Measurements from ENCODE around the gene RFX2. TPM values are rescaled to one million over a fixed set of nuclear protein-coding genes. Genes with fewer than 3 reads are reported as not detected.

The RFX2 gene
- polyA plus RNA-seq, 2 of the 4 experiments (the other 2 are of a cell fraction) = 3.7 to 3.9 TPM

- Histone ChIP-seq H3K9me3 (no peaks in the 10 kb centered on the region), H3K4me1 (peaks cover 10% of the 10 kb centered on the region; the same call in 2 of the 3 replicates), H3K4me3 (no peak overlapping the region), H3K27ac (no peak overlapping the region), H3K4me2 (no peak overlapping the region)
- CTCF ChIA-PET = interaction anchor here (2.1 to 3.7 kb wide), 3 partner anchors 10 to 56 kb away, joined by 7 to 47 read pairs (median 17); no protein-coding TSS in a partner anchor
- 95% methylated on average over 9 of the region's 9 CpGs for WGBS (ENCODE audit: missing lambda C conversion rate)
- ATAC-seq (no peak), DNase-seq (ENCODE audit: low read depth in 1 of 2, low spot score in 1 of 2) (no peak), FAIRE-seq (no peak)
- POLR2A ChIA-PET = no interaction called here
- no peak for TF ChIP-seq EHMT2 (IDR thresholded peaks at IDR 0.05; ENCODE audit: low read depth)
- no peak for TF ChIP-seq RNF2 (IDR thresholded peaks at IDR 0.05; ENCODE audit: borderline replicate concordance, low read depth)
- TF ChIP-seq HEYL (CRISPR knock-in tag; IDR thresholded peaks at IDR 0.05) = no peak
- TF ChIP-seq CBX8 (IDR thresholded peaks at IDR 0.05) = no peak
- TF ChIP-seq HOXB5 (CRISPR knock-in tag; IDR thresholded peaks at IDR 0.05) = no peak
- TF ChIP-seq MAZ (IDR thresholded peaks at IDR 0.05; ENCODE audit: borderline replicate concordance, low read depth, low read length) = no peak
- no peak for TF ChIP-seq RFX5 (IDR thresholded peaks at IDR 0.05)
- TF ChIP-seq POLR2AphosphoS2 (conservative IDR thresholded peaks at IDR 0.05; ENCODE audit: low read length) = no peak
- no peak for TF ChIP-seq RARB (CRISPR knock-in tag; IDR thresholded peaks at IDR 0.05)
- no peak for TF ChIP-seq CEBPB (IDR thresholded peaks at IDR 0.05)
- no peak for TF ChIP-seq REST (IDR thresholded peaks at IDR 0.05)
These were observed 143.4 kb downstream of the RFX2 start for GRCh38 chr19:5966941-5967340.

GRCh38 chr19:5966215-5966614 is 144.1 kb downstream of the RFX2 start:
- H3K27ac ChIP-seq = no peak overlapping the region
- TF ChIP-seq RCOR1 (IDR thresholded peaks at IDR 0.05; ENCODE audit: low read depth, low read length) (no peak), BCL3 (IDR thresholded peaks at IDR 0.05) (no peak), KDM5A (IDR thresholded peaks at IDR 0.05) (no peak), JUNB (IDR thresholded peaks at IDR 0.05) (no peak), MAX (IDR thresholded peaks at IDR 0.05) (no peak), HOXB5 (CRISPR knock-in tag; IDR thresholded peaks at IDR 0.05) (no peak), ZC3H11A (IDR thresholded peaks at IDR 0.05) (no peak)
- H3K4me1 ChIP-seq = peaks cover 10% of the 10 kb centered on the region; the same call in 2 of the 3 replicates
- no peaks in the 10 kb centered on the region for H3K9me3 ChIP-seq
- no peak for DNase-seq (ENCODE audit: low read depth in 1 of 2, low spot score in 1 of 2)
- ATAC-seq = no peak
- CTCF ChIA-PET = interaction anchor here (0.8 to 3.7 kb wide), 6 partner anchors 9 to 56 kb away, joined by 3 to 47 read pairs (median 6); no protein-coding TSS in a partner anchor
- 88% methylated on average over 8 of the region's 8 CpGs for WGBS (ENCODE audit: missing lambda C conversion rate)
- H3K4me3 ChIP-seq = no peak overlapping the region
- no peak for FAIRE-seq
- H3K4me2 ChIP-seq = no peak overlapping the region
- POLR2A ChIA-PET = no interaction called here

- FAIRE-seq (no peak), ATAC-seq (no peak)
These were observed 145.3 kb downstream of the RFX2 start for GRCh38 chr19:5964816-5965565.

More at GRCh38 chr19:5964816-5965565, 145.3 kb downstream of the RFX2 start:
- no peak for TF ChIP-seq FOSB (CRISPR knock-in tag; IDR thresholded peaks at IDR 0.05)
- no peak for TF ChIP-seq POLR2A (IDR thresholded peaks at IDR 0.05; ENCODE audit: low read length)
- TF ChIP-seq BHLHE40 (IDR thresholded peaks at IDR 0.05; ENCODE audit: low read depth, low read length) = no peak
- TF ChIP-seq SMC3 (IDR thresholded peaks at IDR 0.05) = no peak
- TF ChIP-seq MAX (IDR thresholded peaks at IDR 0.05) = no peak
- TF ChIP-seq RAD21 (conservative IDR thresholded peaks at IDR 0.05 in 1 of 2, IDR thresholded peaks at IDR 0.05 in 1 of 2) = no peak
- no peak for TF ChIP-seq CBX2 (IDR thresholded peaks at IDR 0.05; ENCODE audit: borderline replicate concordance, low read depth)
- no peak for TF ChIP-seq NFE2L2 (conservative IDR thresholded peaks at IDR 0.05; ENCODE audit: low read length)
- TF ChIP-seq MAFK (IDR thresholded peaks at IDR 0.05; ENCODE audit: partially characterized antibody) = no peak
- TF ChIP-seq TP53 (CRISPR knock-in tag; IDR thresholded peaks at IDR 0.05) = no peak
- TF ChIP-seq KDM5A (IDR thresholded peaks at IDR 0.05) = no peak
- no peak for TF ChIP-seq POLR2AphosphoS2 (conservative IDR thresholded peaks at IDR 0.05; ENCODE audit: low read length)
- Histone ChIP-seq H3K4me3 (no peak overlapping the region), H3K4me2 (no peak overlapping the region), H3K4me1 (peaks cover 10% of the 10 kb centered on the region; the same call in 2 of the 3 replicates), H3K9me3 (no peaks in the 10 kb centered on the region), H3K27ac (no peak overlapping the region)
- WGBS (ENCODE audit: missing lambda C conversion rate) = 90% methylated on average over 3 of the region's 5 CpGs
- ChIA-PET CTCF (interaction anchor here (1.1 to 2.1 kb wide), 2 partner anchors 22 to 58 kb away, joined by 5 to 7 read pairs; no protein-coding TSS in a partner anchor), POLR2A (no interaction called here)
- DNase-seq (ENCODE audit: low read depth in 1 of 2, low spot score in 1 of 2) = no peak
